Activated T-cell treated with anti-CD3 and anti-CD28 coated beads, Interleukin-2, amount 50 U/mL, for 4 hours (primary cell): ENCODE measurements around the gene UROD. TPM values are rescaled to one million over a fixed set of nuclear protein-coding genes. Genes with fewer than 3 reads are reported as not detected.
"Not testable (repeated sequence)": the region's sequence is repeated elsewhere in the genome, so short reads cannot be mapped to it uniquely, and the experiment has no call there.

Experiments
- ATAC-seq, 2 donors: fragments of 200-7000 bp; cut with Tn5 transposase; one replicate each; pipeline ENCODE4 v1.10.0; 2021
- DNase-seq: peaks from one replicate; pipeline ENCODE4 v3.0.0-alpha.2; 2020
- H3K27me3 Mint-ChIP-seq: one replicate; pipeline ENCODE4 v1.8.0; 2021; ENCODE audit warnings: low read depth, mixed read lengths
- H3K36me3 Mint-ChIP-seq: one replicate; pipeline ENCODE4 v1.8.0; 2022; ENCODE audit warnings: mixed read lengths; ENCODE audit not compliant: insufficient read depth
- H3K4me1 Mint-ChIP-seq: one replicate; pipeline ENCODE4 v1.8.0; 2021; ENCODE audit warnings: low read depth, mixed read lengths
- H3K4me3 Mint-ChIP-seq: one replicate; pipeline ENCODE4 v1.8.0; 2021; ENCODE audit warnings: mild to moderate bottlenecking, moderate library complexity, mixed read lengths
- H3K9me3 Mint-ChIP-seq: one replicate; pipeline ENCODE4 v1.8.0; 2021; ENCODE audit warnings: mixed read lengths
- total RNA-seq, 3 donors: library from RNA; stranded (reverse); gene quantifications; one replicate each; pipeline ENCODE4 v1.2.1, GENCODE V29; 2021

UROD gene
- total RNA-seq, 3 donors from 2014 or later = 95.0 to 112 (median 99.1) TPM

GRCh38 chr1:45001576-45001975 lies 10.5 kb upstream of the UROD start:
- H3K9me3 Mint-ChIP-seq, H3K4me3 Mint-ChIP-seq, H3K27me3 Mint-ChIP-seq, DNase-seq, ATAC-seq, H3K4me1 Mint-ChIP-seq: not testable (repeated sequence)
- H3K36me3 Mint-ChIP-seq = peaks cover 29% of the 10 kb centered on the region

GRCh38 chr1:45002650-45003645 lies 9.1 kb upstream of the UROD start:
- no peak for DNase-seq
- H3K27me3 Mint-ChIP-seq = no peaks in the 10 kb centered on the region
- H3K4me1 Mint-ChIP-seq = peaks cover 4% of the 10 kb centered on the region
- no peak for ATAC-seq
- peaks cover 32% of the 10 kb centered on the region for H3K36me3 Mint-ChIP-seq
- H3K4me3 Mint-ChIP-seq = no peak overlapping the region
- no peaks in the 10 kb centered on the region for H3K9me3 Mint-ChIP-seq

GRCh38 chr1:45003741-45004140 lies 8.3 kb upstream of the UROD start:
- DNase-seq (no peak), ATAC-seq (no peak)
- Mint-ChIP-seq H3K9me3 (no peaks in the 10 kb centered on the region), H3K4me3 (no peak overlapping the region), H3K4me1 (peaks cover 4% of the 10 kb centered on the region), H3K27me3 (no peaks in the 10 kb centered on the region), H3K36me3 (peaks cover 35% of the 10 kb centered on the region)

- Mint-ChIP-seq H3K4me1 (peaks cover 5% of the 10 kb centered on the region), H3K4me3 (no peak overlapping the region), H3K27me3 (no peaks in the 10 kb centered on the region), H3K36me3 (peaks cover 40% of the 10 kb centered on the region), H3K9me3 (no peaks in the 10 kb centered on the region)
- no peak for ATAC-seq
- no peak for DNase-seq
Observed at GRCh38 chr1:45004281-45004920, 7.7 kb upstream of the UROD start.

GRCh38 chr1:45005761-45006160 lies 6.3 kb upstream of the UROD start:
- Mint-ChIP-seq H3K36me3 (peaks cover 39% of the 10 kb centered on the region), H3K4me3 (no peak overlapping the region), H3K9me3 (no peaks in the 10 kb centered on the region), H3K4me1 (peaks cover 17% of the 10 kb centered on the region), H3K27me3 (no peaks in the 10 kb centered on the region)
- no peak for DNase-seq
- no peak for ATAC-seq

- ATAC-seq = no peak
- Mint-ChIP-seq H3K9me3 (no peaks in the 10 kb centered on the region), H3K4me3 (no peak overlapping the region), H3K4me1 (peaks cover 23% of the 10 kb centered on the region), H3K36me3 (peaks cover 35% of the 10 kb centered on the region), H3K27me3 (no peaks in the 10 kb centered on the region)
- DNase-seq = no peak
Observed at GRCh38 chr1:45007311-45007710, 4.7 kb upstream of the UROD start.

GRCh38 chr1:45008076-45008475 lies 4.0 kb upstream of the UROD start:
- Mint-ChIP-seq H3K9me3 (no peaks in the 10 kb centered on the region), H3K36me3 (peaks cover 29% of the 10 kb centered on the region), H3K4me3 (no peak overlapping the region), H3K4me1 (peaks cover 31% of the 10 kb centered on the region), H3K27me3 (no peaks in the 10 kb centered on the region)
- ATAC-seq (no peak), DNase-seq (no peak)

- Mint-ChIP-seq H3K4me3 (no peak overlapping the region), H3K9me3 (no peaks in the 10 kb centered on the region), H3K27me3 (no peaks in the 10 kb centered on the region), H3K4me1 (peaks cover 34% of the 10 kb centered on the region), H3K36me3 (peaks cover 25% of the 10 kb centered on the region)
- DNase-seq (no peak), ATAC-seq (no peak)
Observed at GRCh38 chr1:45008516-45008915, 3.5 kb upstream of the UROD start.

- H3K4me1 Mint-ChIP-seq = peaks cover 41% of the 10 kb centered on the region
Observed at GRCh38 chr1:45009296-45009865, 2.7 kb upstream of the UROD start.

GRCh38 chr1:45009956-45010854 lies 1.8 kb upstream of the UROD start:
- peaks cover 20% of the 10 kb centered on the region for H3K36me3 Mint-ChIP-seq
- peak overlapping the region; percentile 93 for H3K4me3 Mint-ChIP-seq
- peaks cover 45% of the 10 kb centered on the region for H3K4me1 Mint-ChIP-seq
- no peaks in the 10 kb centered on the region for H3K27me3 Mint-ChIP-seq
- DNase-seq = peak; percentile 26
- ATAC-seq = peak; percentile 19 to 27
- H3K9me3 Mint-ChIP-seq = no peaks in the 10 kb centered on the region

More at GRCh38 chr1:45009296-45009865, 2.7 kb upstream of the UROD start:
- DNase-seq (no peak), ATAC-seq (no peak)
- Mint-ChIP-seq H3K36me3 (peaks cover 24% of the 10 kb centered on the region), H3K4me3 (peak overlapping the region; percentile 93), H3K27me3 (no peaks in the 10 kb centered on the region), H3K9me3 (no peaks in the 10 kb centered on the region)

GRCh38 chr1:45010855-45011811 lies 921 bp upstream of the UROD start, which contains the start of gene HECTD3:
Gene HECTD3 (minus strand): TSS chr1:45011324. CDS start chr1:45011257, 67 bp downstream.
- Mint-ChIP-seq H3K27me3 (no peaks in the 10 kb centered on the region), H3K36me3 (peaks cover 16% of the 10 kb centered on the region), H3K9me3 (no peaks in the 10 kb centered on the region), H3K4me1 (peaks cover 45% of the 10 kb centered on the region), H3K4me3 (peak within 1 kb of the TSS; percentile 93)
- DNase-seq (peak; percentile 57), ATAC-seq (peak; percentile 77 to 78)

- ATAC-seq (peak; percentile 19 to 20), DNase-seq (peak; percentile 41)
- Mint-ChIP-seq H3K36me3 (peaks cover 15% of the 10 kb centered on the region), H3K9me3 (no peaks in the 10 kb centered on the region), H3K4me3 (peak overlapping the region; percentile 93), H3K4me1 (peaks cover 45% of the 10 kb centered on the region), H3K27me3 (no peaks in the 10 kb centered on the region)
Observed at GRCh38 chr1:45012639-45013278, 705 bp downstream of the UROD start.
